Fibroblast of the aortic adventitia (primary cell): ENCODE results near the gene SLC7A8. TPM values are rescaled to one million over a fixed set of nuclear protein-coding genes. Genes with fewer than 3 reads are reported as not detected.
A peak's percentile ranks its signal among the peaks of the same experiment; 100 is the strongest.

Experiments
- DNase-seq: peaks from one replicate; pipeline ENCODE4 v3.0.0-alpha.2; 2010; ENCODE audit warnings: low read depth
- H3K4me3 ChIP-seq: 2 replicates; pipeline ENCODE4 v1.5.1; 2011; ENCODE audit warnings: low read depth, mild to moderate bottlenecking, control low read depth, low read length, moderate library complexity
- CTCF ChIP-seq: IDR thresholded peaks from 2 replicates; pipeline ENCODE4 v1.5.1; 2011; ENCODE audit warnings: mild to moderate bottlenecking, low read length, control low read depth, inconsistent platforms; ENCODE audit not compliant: insufficient read depth
- total RNA-seq: library from RNA; depleted of rRNA; stranded (reverse); fragments of >200 nt; gene quantifications from 2 replicates; pipeline ENCODE4 v1.2.3, GENCODE V29; 2012; ENCODE audit warnings: low replicate concordance

The SLC7A8 gene
- total RNA-seq, 1 donor, result 11.7 TPM

GRCh38 chr14:23182372-23183157 is 895 bp downstream of the SLC7A8 start:
- TF ChIP-seq CTCF, result no peak
- H3K4me3 ChIP-seq, result peak overlapping the region; percentile 63
- DNase-seq, result no peak

GRCh38 chr14:23181946-23182345 is 1.5 kb downstream of the SLC7A8 start:
- no peak overlapping the region for H3K4me3 ChIP-seq
- no peak for DNase-seq
- no peak for TF ChIP-seq CTCF

- no peak overlapping the region for H3K4me3 ChIP-seq
- no peak for TF ChIP-seq CTCF
- DNase-seq, result no peak
Measured at GRCh38 chr14:23181453-23181852, 2.0 kb downstream of the SLC7A8 start.

GRCh38 chr14:23177181-23177580 is 6.3 kb downstream of the SLC7A8 start:
- no peak for TF ChIP-seq CTCF
- H3K4me3 ChIP-seq, result no peak overlapping the region
- no peak for DNase-seq

GRCh38 chr14:23175823-23176222 is 7.6 kb downstream of the SLC7A8 start:
- DNase-seq, result peak; percentile 80
- TF ChIP-seq CTCF, result no peak

GRCh38 chr14:23174296-23175184 is 8.9 kb downstream of the SLC7A8 start:
- no peak for TF ChIP-seq CTCF
- H3K4me3 ChIP-seq, result no peak overlapping the region
- DNase-seq, result peak; percentile 62

More at GRCh38 chr14:23175823-23176222, 7.6 kb downstream of the SLC7A8 start:
- no peak overlapping the region for H3K4me3 ChIP-seq
